Tibial artery (tissue), 4 donors: ENCODE data around the gene PAH.

Experiments used
- DNase-seq, 2 donors: peaks; one replicate each; pipeline ENCODE4 v3.0.0-alpha.2; 2019
- H3K27ac ChIP-seq, 2 donors: fragments of 200-600 bp; sonication (generic) in 1 of 2; 1 replicate in 1 of 2; 2 replicates in 1 of 2; pipeline ENCODE4 v1.5.1; 2018 to 2019; ENCODE audit warnings: mild to moderate bottlenecking in 1 of 2
- H3K27me3 ChIP-seq, 2 donors: fragments of 200-600 bp; sonication (generic) in 1 of 2; one replicate each; pipeline versions ENCODE4 v1.5.1 to v1.6.0; 2016 to 2019
- H3K36me3 ChIP-seq, 3 donors: fragments of 200-600 bp; sonication (generic) in 2 of 3; one replicate each; pipeline ENCODE4 v1.5.1; 2016 to 2019; ENCODE audit warnings: mild to moderate bottlenecking in 2 of 3
- H3K4me1 ChIP-seq, 4 donors: fragments of 200-600 bp; sonication (generic) in 2 of 4; 1 replicate in 3 of 4; 2 replicates in 1 of 4; pipeline ENCODE4 v1.5.1; 2016 to 2019
- H3K4me3 ChIP-seq, 2 donors: fragments of 200-600 bp; sonication (generic) in 1 of 2; 1 replicate in 1 of 2; 2 replicates in 1 of 2; pipeline ENCODE4 v1.5.1; 2018 to 2019; ENCODE audit warnings: mild to moderate bottlenecking in 2 of 2
- H3K9me3 ChIP-seq, 3 donors: fragments of 200-600 bp; sonication (generic) in 1 of 3; one replicate each; pipeline ENCODE4 v1.5.1; 2016 to 2019
- intact Hi-C: fragments of 100-400 bp; cut with DNase I; formaldehyde crosslinking; loops from one replicate; pipeline ENCODE4 v1.15.0; 2023; ENCODE audit warnings: low total_unique reads
- TF ChIP-seq, protein P1 (sequence below), 2 experiments: fragments of 200-600 bp in 1 of 2; fragments of 450-650 bp in 1 of 2; IDR thresholded peaks; one replicate each; pipeline ENCODE4 v1.5.1; 2017 to 2019; ENCODE audit warnings: antibody characterized with exemption in 2 of 2, mild to moderate bottlenecking in 1 of 2, moderate library complexity in 1 of 2

The PAH gene

DNA sequence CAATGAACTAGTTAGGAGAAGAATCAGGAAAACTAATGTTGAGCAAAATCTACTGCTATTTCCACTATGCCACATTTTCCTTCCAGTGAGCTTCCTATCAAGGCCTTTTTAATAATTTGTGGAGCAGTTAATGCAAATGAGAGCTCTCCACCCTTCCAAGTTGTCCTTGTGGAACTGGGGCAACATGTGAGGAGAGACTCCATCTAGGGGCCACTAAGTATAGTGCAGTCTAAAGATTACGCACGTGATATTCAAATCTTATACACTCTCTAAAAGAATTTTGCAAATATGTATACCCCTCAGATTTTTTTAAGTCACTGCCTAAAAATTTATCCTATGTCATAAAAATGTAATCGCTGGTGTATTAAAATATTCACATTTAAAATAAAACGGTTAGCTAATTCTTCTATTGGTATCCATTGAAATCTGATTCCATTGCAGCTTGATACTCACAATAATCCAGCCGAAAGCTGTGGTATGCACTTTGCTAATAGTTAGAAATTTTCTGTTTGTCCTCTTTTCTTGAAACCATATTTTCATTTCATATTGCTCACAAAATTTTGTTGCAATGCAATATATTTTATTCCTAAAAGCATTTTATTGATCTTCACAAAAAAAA is 100.1 kb downstream of the PAH start:
- Histone ChIP-seq H3K4me3 (no peak overlapping the region), H3K36me3 (no peaks in the 10 kb centered on the region), H3K9me3 (no peaks in the 10 kb centered on the region), H3K4me1 (no peaks in the 10 kb centered on the region), H3K27ac (no peak overlapping the region), H3K27me3 (no peaks in the 10 kb centered on the region)
- intact Hi-C loops = no loop called here
- DNase-seq = no peak
- TF ChIP-seq, protein P1, sequence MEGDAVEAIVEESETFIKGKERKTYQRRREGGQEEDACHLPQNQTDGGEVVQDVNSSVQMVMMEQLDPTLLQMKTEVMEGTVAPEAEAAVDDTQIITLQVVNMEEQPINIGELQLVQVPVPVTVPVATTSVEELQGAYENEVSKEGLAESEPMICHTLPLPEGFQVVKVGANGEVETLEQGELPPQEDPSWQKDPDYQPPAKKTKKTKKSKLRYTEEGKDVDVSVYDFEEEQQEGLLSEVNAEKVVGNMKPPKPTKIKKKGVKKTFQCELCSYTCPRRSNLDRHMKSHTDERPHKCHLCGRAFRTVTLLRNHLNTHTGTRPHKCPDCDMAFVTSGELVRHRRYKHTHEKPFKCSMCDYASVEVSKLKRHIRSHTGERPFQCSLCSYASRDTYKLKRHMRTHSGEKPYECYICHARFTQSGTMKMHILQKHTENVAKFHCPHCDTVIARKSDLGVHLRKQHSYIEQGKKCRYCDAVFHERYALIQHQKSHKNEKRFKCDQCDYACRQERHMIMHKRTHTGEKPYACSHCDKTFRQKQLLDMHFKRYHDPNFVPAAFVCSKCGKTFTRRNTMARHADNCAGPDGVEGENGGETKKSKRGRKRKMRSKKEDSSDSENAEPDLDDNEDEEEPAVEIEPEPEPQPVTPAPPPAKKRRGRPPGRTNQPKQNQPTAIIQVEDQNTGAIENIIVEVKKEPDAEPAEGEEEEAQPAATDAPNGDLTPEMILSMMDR (IDR thresholded peaks at IDR 0.05) = peak; percentile 35 to 36

DNA sequence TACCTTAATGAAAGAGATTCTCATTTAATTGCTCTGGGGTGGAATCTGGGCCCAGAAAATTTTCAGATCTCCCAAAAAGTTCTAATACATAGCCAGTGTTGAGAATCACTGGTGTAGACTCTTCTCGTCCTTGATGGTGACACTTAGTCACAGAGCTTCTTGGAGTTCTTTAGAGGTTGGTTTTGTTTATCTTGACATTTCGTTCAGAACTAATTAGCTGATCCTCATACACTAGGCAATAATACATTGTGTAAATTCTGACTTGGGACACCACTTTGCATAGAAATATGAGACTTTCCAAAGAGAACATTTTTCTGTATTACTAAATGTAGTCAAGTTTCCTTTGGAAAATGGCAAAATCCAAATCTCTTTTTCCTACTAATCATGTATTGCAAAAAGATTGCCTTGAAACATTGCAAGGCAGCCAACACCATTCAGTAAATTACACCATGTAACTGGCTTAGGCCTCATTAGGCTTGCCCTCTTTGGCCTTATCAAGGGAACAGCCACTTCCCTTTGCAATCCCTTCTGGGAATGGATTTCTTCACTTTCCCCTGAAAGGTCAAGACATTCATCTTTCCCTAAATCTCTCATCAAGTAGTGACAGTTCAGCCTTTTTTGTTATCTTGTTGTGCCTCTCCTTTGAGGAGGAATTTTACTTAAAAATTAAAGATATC is 102.2 kb downstream of the PAH start:
- H3K27ac ChIP-seq = peak overlapping the region in 1 of 2 donors; percentile 5

GRCh38 chr12:102812344-102812743 is 104.7 kb downstream of the PAH start:
- intact Hi-C loops = no loop called here

More for the DNA sequence above, 102.2 kb downstream of the PAH start:
- TF ChIP-seq, protein P1 (IDR thresholded peaks at IDR 0.05) = no peak
- no peak overlapping the region for H3K4me3 ChIP-seq
- no peaks in the 10 kb centered on the region for H3K36me3 ChIP-seq
- intact Hi-C loops = no loop called here
- H3K4me1 ChIP-seq = no peaks in the 10 kb centered on the region
- no peaks in the 10 kb centered on the region for H3K27me3 ChIP-seq
- peak in 1 of 2 donors; percentile 52 for DNase-seq
- no peaks in the 10 kb centered on the region for H3K9me3 ChIP-seq

GRCh38 chr12:102811110-102811737 is 105.8 kb downstream of the PAH start:
- DNase-seq = no peak
- Histone ChIP-seq H3K9me3 (no peaks in the 10 kb centered on the region), H3K4me1 (no peaks in the 10 kb centered on the region), H3K4me3 (no peak overlapping the region), H3K27ac (no peak overlapping the region), H3K27me3 (no peaks in the 10 kb centered on the region), H3K36me3 (no peaks in the 10 kb centered on the region)
- TF ChIP-seq, protein P1 (IDR thresholded peaks at IDR 0.05) = peak in 1 of 2 experiments; percentile 13
- intact Hi-C loops = no loop called here

More at GRCh38 chr12:102812344-102812743, 104.7 kb downstream of the PAH start:
- Histone ChIP-seq H3K4me3 (no peak overlapping the region), H3K27me3 (no peaks in the 10 kb centered on the region), H3K9me3 (no peaks in the 10 kb centered on the region), H3K27ac (no peak overlapping the region), H3K36me3 (no peaks in the 10 kb centered on the region), H3K4me1 (no peaks in the 10 kb centered on the region)
- TF ChIP-seq, protein P1 (IDR thresholded peaks at IDR 0.05) = no peak
- DNase-seq = no peak

DNA sequence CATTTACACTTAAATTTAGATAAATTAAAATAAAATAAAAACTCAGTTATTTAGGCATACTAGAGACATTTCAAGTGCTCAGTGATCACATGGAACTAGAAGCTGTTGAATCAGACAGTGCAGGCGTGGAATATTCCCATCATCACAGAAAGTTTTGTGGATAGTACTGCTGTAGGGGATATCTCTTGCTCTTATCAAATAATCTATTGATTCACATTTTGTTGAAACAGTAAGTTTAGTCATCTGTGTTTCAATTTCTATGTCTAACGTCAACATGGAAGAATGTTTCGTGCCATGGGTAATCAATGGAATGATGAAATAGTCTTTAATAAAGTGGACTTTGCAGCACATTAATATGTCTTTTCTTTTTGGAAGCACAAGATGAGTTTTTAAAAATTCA is 108.6 kb downstream of the PAH start:
- Histone ChIP-seq H3K36me3 (no peaks in the 10 kb centered on the region), H3K4me1 (no peaks in the 10 kb centered on the region), H3K4me3 (no peak overlapping the region), H3K27ac (no peak overlapping the region), H3K27me3 (no peaks in the 10 kb centered on the region), H3K9me3 (no peaks in the 10 kb centered on the region)
- intact Hi-C loops = no loop called here
- TF ChIP-seq, protein P1 (IDR thresholded peaks at IDR 0.05) = no peak
- no peak for DNase-seq
